HG03108 (cell line): ENCODE results near the gene RCAN2.
"Not testable (repeated sequence)": the region's sequence is repeated elsewhere in the genome, so short reads cannot be mapped to it uniquely, and the experiment has no call there.

Source experiments
- ATAC-seq: cut with Tn5 transposase; IDR thresholded peaks from one replicate; pipeline ENCODE4 v1.9.1; 2021; ENCODE audit warnings: moderate library complexity; ENCODE audit not compliant: unreplicated experiment

The RCAN2 gene

GRCh38 chr6:46440641-46441040 lies 50.6 kb downstream of the RCAN2 start:
- no peak for ATAC-seq

- ATAC-seq: no peak
These were observed 51.1 kb downstream of the RCAN2 start for GRCh38 chr6:46440141-46440540.

GRCh38 chr6:46438245-46438644 lies 53.0 kb downstream of the RCAN2 start:
- no peak for ATAC-seq

GRCh38 chr6:46437671-46438221 lies 53.5 kb downstream of the RCAN2 start:
- no peak for ATAC-seq

GRCh38 chr6:46422619-46423018 lies 68.6 kb downstream of the RCAN2 start:
- ATAC-seq: no peak

- ATAC-seq: no peak
These were observed 69.3 kb downstream of the RCAN2 start for GRCh38 chr6:46421939-46422338.

GRCh38 chr6:46420921-46421638 lies 70.2 kb downstream of the RCAN2 start:
- no peak for ATAC-seq

GRCh38 chr6:46419576-46420002 lies 71.7 kb downstream of the RCAN2 start:
- ATAC-seq: no peak

GRCh38 chr6:46414398-46414797 lies 76.9 kb downstream of the RCAN2 start:
- ATAC-seq: no peak

- ATAC-seq: no peak
These were observed 78.6 kb downstream of the RCAN2 start for GRCh38 chr6:46412662-46413061.

- ATAC-seq: no peak
These were observed 79.6 kb downstream of the RCAN2 start for GRCh38 chr6:46411456-46412197.

GRCh38 chr6:46410334-46410953 lies 80.8 kb downstream of the RCAN2 start:
- no peak for ATAC-seq

GRCh38 chr6:46407776-46408530 lies 83.3 kb downstream of the RCAN2 start:
- no peak for ATAC-seq

- no peak for ATAC-seq
These were observed 84.0 kb downstream of the RCAN2 start for GRCh38 chr6:46407246-46407645.

- ATAC-seq: not testable (repeated sequence)
These were observed 85.5 kb downstream of the RCAN2 start for GRCh38 chr6:46405620-46406180.

GRCh38 chr6:46400898-46401297 lies 90.4 kb downstream of the RCAN2 start:
- no peak for ATAC-seq

- ATAC-seq: no peak
These were observed 95.7 kb downstream of the RCAN2 start for GRCh38 chr6:46395530-46395929.

- ATAC-seq: no peak
These were observed 97.3 kb downstream of the RCAN2 start for GRCh38 chr6:46393940-46394337.

GRCh38 chr6:46393161-46393939 lies 97.9 kb downstream of the RCAN2 start:
- no peak for ATAC-seq

GRCh38 chr6:46392294-46392693 lies 99.0 kb downstream of the RCAN2 start:
- ATAC-seq: no peak
